ENCODE measurements around the gene SYNM.

Gene SYNM

DNA sequence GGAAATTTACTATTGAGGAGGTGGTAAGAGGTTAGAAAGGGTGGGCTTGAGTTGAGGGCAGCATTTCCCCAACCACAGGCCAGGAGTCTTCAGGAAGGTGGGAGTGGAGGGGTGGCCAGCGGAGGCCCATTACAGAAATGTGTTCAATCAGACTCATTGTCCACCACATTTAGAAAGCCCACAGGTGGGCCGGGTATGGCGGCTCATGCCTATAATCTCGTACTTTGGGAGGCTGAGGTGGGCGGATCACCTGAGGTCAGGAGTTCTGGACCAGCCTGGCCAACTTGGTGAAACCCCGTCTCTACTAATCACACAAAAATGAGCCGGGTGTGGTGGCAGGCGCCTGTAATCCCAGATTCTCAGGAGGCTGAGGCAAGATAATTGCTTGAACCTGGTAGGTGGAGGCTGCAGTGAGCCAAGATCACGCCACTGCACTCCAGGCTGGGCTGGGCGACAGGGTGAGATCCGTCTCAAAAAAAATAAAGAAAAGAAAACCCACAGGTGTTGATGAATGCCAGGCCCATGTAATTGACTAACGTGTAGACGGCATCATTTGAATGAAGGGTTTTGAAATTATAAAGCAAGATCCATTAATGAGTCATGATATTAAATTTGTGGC, 12.2 kb upstream of the SYNM start:
- no peak for DNase-seq (ENCODE audit: low spot score)
- no peak for TF ChIP-seq CTCF (IDR thresholded peaks at IDR 0.05; ENCODE audit: extremely low read depth, insufficient read depth, missing control alignments)
- in situ Hi-C loops (cut with MboI; ENCODE audit: low pct_unique_long_range_greater_than_20kb, low sequenced_read_pairs, unreplicated experiment) = no loop called here

- in situ Hi-C loops (cut with MboI; ENCODE audit: low pct_unique_long_range_greater_than_20kb, low sequenced_read_pairs, unreplicated experiment) = no loop called here
- no peak for TF ChIP-seq CTCF (IDR thresholded peaks at IDR 0.05; ENCODE audit: extremely low read depth, insufficient read depth, missing control alignments)
- DNase-seq (ENCODE audit: low spot score) = no peak
Observed at GRCh38 chr15:99095626-99096025, 9.3 kb upstream of the SYNM start.

DNA sequence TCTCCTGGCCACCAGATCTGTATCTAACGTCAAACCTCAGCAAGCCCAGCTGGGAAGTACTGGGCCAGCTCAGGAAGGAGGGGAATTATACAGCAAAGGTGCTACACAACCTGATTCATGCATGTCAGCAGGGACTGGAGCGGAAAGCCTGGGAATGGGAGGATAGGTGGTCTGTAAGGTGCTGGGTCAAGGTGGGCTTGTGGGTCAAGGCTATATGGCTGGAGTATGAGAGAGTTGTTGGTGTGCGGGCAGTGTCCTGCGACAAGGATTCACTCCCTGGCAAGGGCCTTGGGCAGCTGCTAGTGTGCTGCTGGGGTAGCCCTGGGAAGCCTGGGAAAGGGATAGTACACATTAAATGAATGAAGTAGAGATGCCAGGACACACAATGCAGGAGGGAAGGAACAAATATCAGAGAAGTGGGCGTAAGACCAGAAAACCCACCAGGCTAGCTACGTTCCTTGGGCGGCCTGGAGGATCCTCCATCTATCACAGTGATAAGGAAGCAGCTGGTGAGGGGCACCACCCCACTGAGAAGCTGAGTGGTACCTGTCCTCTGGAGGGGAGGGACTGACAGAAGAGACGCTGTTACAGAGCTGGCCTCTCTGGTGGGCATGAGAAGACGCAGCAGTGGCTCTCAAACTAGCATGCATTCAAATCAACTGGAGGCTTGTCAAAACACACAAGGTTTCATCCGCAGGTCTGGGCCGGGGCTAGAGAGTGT, 8.5 kb upstream of the SYNM start:
- no peak for TF ChIP-seq CTCF (IDR thresholded peaks at IDR 0.05; ENCODE audit: extremely low read depth, insufficient read depth, missing control alignments)
- in situ Hi-C loops (cut with MboI; ENCODE audit: low pct_unique_long_range_greater_than_20kb, low sequenced_read_pairs, unreplicated experiment) = no loop called here
- no peak for DNase-seq (ENCODE audit: low spot score)

GRCh38 chr15:99096894-99097426, 7.9 kb upstream of the SYNM start:
- TF ChIP-seq CTCF (IDR thresholded peaks at IDR 0.05; ENCODE audit: extremely low read depth, insufficient read depth, missing control alignments) = no peak
- in situ Hi-C loops (cut with MboI; ENCODE audit: low pct_unique_long_range_greater_than_20kb, low sequenced_read_pairs, unreplicated experiment) = no loop called here
- DNase-seq (ENCODE audit: low spot score) = no peak

- DNase-seq (ENCODE audit: low spot score) = no peak
- in situ Hi-C loops (cut with MboI; ENCODE audit: low pct_unique_long_range_greater_than_20kb, low sequenced_read_pairs, unreplicated experiment) = no loop called here
- no peak for TF ChIP-seq CTCF (IDR thresholded peaks at IDR 0.05; ENCODE audit: extremely low read depth, insufficient read depth, missing control alignments)
Observed at GRCh38 chr15:99097441-99098410, 7.2 kb upstream of the SYNM start.

DNA sequence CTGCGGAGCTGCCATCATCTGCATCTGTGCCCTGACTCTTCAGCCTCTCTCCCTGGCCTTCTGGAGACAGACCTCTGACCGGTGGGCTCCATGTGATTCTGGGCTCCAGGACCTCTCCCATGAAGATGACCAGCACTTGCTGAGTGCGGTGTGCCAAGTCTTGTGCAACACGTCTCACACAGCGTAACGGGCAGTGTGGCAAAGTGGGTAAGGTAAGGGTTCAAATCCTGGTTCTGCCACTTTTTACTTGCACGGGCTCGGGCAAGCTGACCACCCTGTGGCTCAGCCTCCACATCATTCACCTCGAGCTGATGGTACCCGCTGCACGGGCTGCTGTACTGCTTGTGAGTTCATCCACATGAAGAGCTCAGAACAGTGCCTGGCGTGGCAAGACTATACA, 6.5 kb upstream of the SYNM start:
- in situ Hi-C loops (cut with MboI; ENCODE audit: low pct_unique_long_range_greater_than_20kb, low sequenced_read_pairs, unreplicated experiment) = no loop called here
- no peak for TF ChIP-seq CTCF (IDR thresholded peaks at IDR 0.05; ENCODE audit: extremely low read depth, insufficient read depth, missing control alignments)
- DNase-seq (ENCODE audit: low spot score) = no peak

Measured in GM13977 (cell line).